Astrocyte (in vitro differentiated cells and primary cell): ENCODE results near the gene MCUR1. TPM values are rescaled to one million over a fixed set of nuclear protein-coding genes. Genes with fewer than 3 reads are reported as not detected.

ENCODE experiments used
- DNase-seq: peaks from one replicate; pipeline ENCODE4 v3.0.0-alpha.2; 2010; ENCODE audit warnings: low read depth
- FAIRE-seq: peaks from 2 replicates; lab custom pipeline; 2011; peaks lifted over from hg19 to GRCh38; lab: Jason Lieb, UNC
- H2AFZ ChIP-seq: 2 replicates; pipeline ENCODE4 v1.6.0; 2012; ENCODE audit warnings: low read depth, low read length, inconsistent platforms
- H3K27ac ChIP-seq: 2 replicates; pipeline ENCODE4 v1.5.1; 2011; ENCODE audit warnings: low read depth, low read length, inconsistent platforms
- H3K27me3 ChIP-seq: 2 replicates; pipeline ENCODE4 v1.6.0; 2011; ENCODE audit warnings: low read length, inconsistent platforms; ENCODE audit not compliant: insufficient read depth
- H3K36me3 ChIP-seq: 2 replicates; pipeline ENCODE4 v1.5.1; 2011; ENCODE audit warnings: low read length, inconsistent platforms; ENCODE audit not compliant: insufficient read depth
- H3K4me1 ChIP-seq: 2 replicates; pipeline ENCODE4 v1.5.1; 2011; ENCODE audit warnings: low read length, inconsistent platforms; ENCODE audit not compliant: insufficient read depth
- H3K4me2 ChIP-seq: 2 replicates; pipeline ENCODE4 v1.6.0; 2012; ENCODE audit warnings: low read length, inconsistent platforms
- H3K4me3 ChIP-seq: 2 replicates; pipeline ENCODE4 v1.5.1; 2011; ENCODE audit warnings: low read depth, mild to moderate bottlenecking, low read length, inconsistent platforms; ENCODE audit not compliant: insufficient read depth
- H3K79me2 ChIP-seq: 2 replicates; pipeline ENCODE4 v1.6.0; 2012; ENCODE audit warnings: mild to moderate bottlenecking, low read length, inconsistent platforms; ENCODE audit not compliant: insufficient read depth
- H3K9ac ChIP-seq: 2 replicates; pipeline ENCODE4 v1.6.0; 2012; ENCODE audit warnings: mild to moderate bottlenecking, low read length, inconsistent platforms
- H3K9me3 ChIP-seq: 2 replicates; pipeline ENCODE4 v1.5.1; 2012; ENCODE audit warnings: low read depth, mild to moderate bottlenecking, low read length, inconsistent platforms; ENCODE audit not compliant: insufficient read depth
- H4K20me1 ChIP-seq: 2 replicates; pipeline ENCODE4 v1.6.0; 2012; ENCODE audit warnings: low read length, inconsistent platforms; ENCODE audit not compliant: insufficient read depth
- H3K27ac Mint-ChIP-seq: one replicate; pipeline ENCODE4 v1.8.0; 2021; ENCODE audit warnings: mild to moderate bottlenecking, mixed read lengths; ENCODE audit not compliant: unreplicated experiment
- H3K27me3 Mint-ChIP-seq: one replicate; pipeline ENCODE4 v1.8.0; 2021; ENCODE audit warnings: low read depth, mixed read lengths; ENCODE audit not compliant: unreplicated experiment
- H3K36me3 Mint-ChIP-seq: one replicate; pipeline ENCODE4 v1.8.0; 2021; ENCODE audit warnings: low read depth, mixed read lengths; ENCODE audit not compliant: unreplicated experiment
- H3K4me1 Mint-ChIP-seq: one replicate; pipeline ENCODE4 v1.8.0; 2021; ENCODE audit warnings: low read depth, mixed read lengths; ENCODE audit not compliant: unreplicated experiment
- H3K4me3 Mint-ChIP-seq: one replicate; pipeline ENCODE4 v1.8.0; 2021; ENCODE audit warnings: mild to moderate bottlenecking, moderate library complexity, mixed read lengths; ENCODE audit not compliant: unreplicated experiment
- H3K9me3 Mint-ChIP-seq: one replicate; pipeline ENCODE4 v1.8.0; 2021; ENCODE audit warnings: mild to moderate bottlenecking, mixed read lengths; ENCODE audit not compliant: unreplicated experiment
- CTCF ChIP-seq: IDR thresholded peaks from 2 replicates; pipeline ENCODE4 v1.5.1; 2011; ENCODE audit warnings: low read depth, mild to moderate bottlenecking, inconsistent platforms, low read length, moderate library complexity; ENCODE audit not compliant: insufficient read depth
- EZH2 ChIP-seq: IDR thresholded peaks from 2 replicates; pipeline ENCODE4 v1.6.1; 2012; ENCODE audit warnings: mild to moderate bottlenecking, low read length, inconsistent platforms; ENCODE audit not compliant: insufficient read depth
- total RNA-seq: library from RNA; stranded (reverse); gene quantifications from 2 replicates; pipeline ENCODE4 v1.2.1, GENCODE V29; 2021

Gene MCUR1
- total RNA-seq, 1 donor from 2014 or later = 21.5 TPM

GRCh38 chr6:13800615-13801014 lies 13.7 kb downstream of the MCUR1 start:
- H3K4me1 Mint-ChIP-seq = no peaks in the 10 kb centered on the region
- H3K4me3 Mint-ChIP-seq = no peak overlapping the region
- no peak for DNase-seq
- no peak overlapping the region for H3K27ac Mint-ChIP-seq
- Histone ChIP-seq H3K9me3 (no peaks in the 10 kb centered on the region), H3K27ac (no peak overlapping the region), H3K36me3 (peaks cover 13% of the 10 kb centered on the region), H3K9ac (no peak overlapping the region), H3K79me2 (no peaks in the 10 kb centered on the region), H3K27me3 (no peaks in the 10 kb centered on the region), H3K4me2 (no peak overlapping the region), H3K4me3 (no peak overlapping the region), H3K4me1 (no peaks in the 10 kb centered on the region), H2AFZ (no peak overlapping the region), H4K20me1 (no peaks in the 10 kb centered on the region)
- no peak for FAIRE-seq
- H3K36me3 Mint-ChIP-seq = peaks cover 2% of the 10 kb centered on the region
- TF ChIP-seq CTCF (no peak), EZH2 (no peak)
- H3K9me3 Mint-ChIP-seq = no peaks in the 10 kb centered on the region
- H3K27me3 Mint-ChIP-seq = no peaks in the 10 kb centered on the region

- Histone ChIP-seq H3K9me3 (no peaks in the 10 kb centered on the region), H3K27me3 (no peaks in the 10 kb centered on the region), H2AFZ (no peak overlapping the region), H3K4me2 (no peak overlapping the region), H3K79me2 (no peaks in the 10 kb centered on the region), H3K27ac (no peak overlapping the region), H3K36me3 (peaks cover 3% of the 10 kb centered on the region), H3K4me3 (no peak overlapping the region), H3K9ac (no peak overlapping the region), H3K4me1 (peaks cover 5% of the 10 kb centered on the region), H4K20me1 (no peaks in the 10 kb centered on the region)
- Mint-ChIP-seq H3K4me1 (peaks cover 5% of the 10 kb centered on the region), H3K27ac (no peak overlapping the region), H3K9me3 (no peaks in the 10 kb centered on the region), H3K4me3 (no peak overlapping the region), H3K36me3 (no peaks in the 10 kb centered on the region), H3K27me3 (no peaks in the 10 kb centered on the region)
- FAIRE-seq (no peak), DNase-seq (no peak)
- TF ChIP-seq EZH2 = no peak
- no peak for TF ChIP-seq CTCF
Observed at GRCh38 chr6:13796781-13797180, 17.6 kb downstream of the MCUR1 start.

GRCh38 chr6:13795041-13795750 lies 19.2 kb downstream of the MCUR1 start:
- no peaks in the 10 kb centered on the region for H3K36me3 Mint-ChIP-seq
- no peak overlapping the region for H3K27ac Mint-ChIP-seq
- peaks cover 5% of the 10 kb centered on the region for H3K4me1 Mint-ChIP-seq
- TF ChIP-seq EZH2 (no peak), CTCF (peak; percentile 99)
- Histone ChIP-seq H3K9ac (no peak overlapping the region), H3K4me2 (no peak overlapping the region), H3K4me1 (peaks cover 5% of the 10 kb centered on the region), H3K36me3 (no peaks in the 10 kb centered on the region), H3K9me3 (no peaks in the 10 kb centered on the region), H3K27ac (peak overlapping the region; percentile 33), H3K4me3 (no peak overlapping the region), H3K27me3 (no peaks in the 10 kb centered on the region), H2AFZ (no peak overlapping the region), H3K79me2 (no peaks in the 10 kb centered on the region), H4K20me1 (no peaks in the 10 kb centered on the region)
- DNase-seq = peak; percentile 52
- H3K27me3 Mint-ChIP-seq = no peaks in the 10 kb centered on the region
- H3K4me3 Mint-ChIP-seq = no peak overlapping the region
- FAIRE-seq = peak; percentile 50
- H3K9me3 Mint-ChIP-seq = no peaks in the 10 kb centered on the region
